GM23248 (cell line): ENCODE results near the gene ARHGEF25. TPM values are rescaled to one million over a fixed set of nuclear protein-coding genes. Genes with fewer than 3 reads are reported as not detected.

Source experiments
- DNase-seq: peaks from one replicate; pipeline ENCODE4 v3.0.0-alpha.2; 2015
- H2AFZ ChIP-seq: fragments of 200-600 bp; sonication (generic); 2 replicates; pipeline ENCODE4 v1.6.1; 2016; ENCODE audit warnings: antibody characterized with exemption
- H3F3A ChIP-seq: fragments of 200-600 bp; sonication (generic); 2 replicates; pipeline ENCODE4 v1.6.1; 2016; ENCODE audit warnings: mild to moderate bottlenecking, antibody characterized with exemption, mixed run types; ENCODE audit not compliant: insufficient read depth
- H3K27ac ChIP-seq: fragments of 200-600 bp; sonication (generic); 2 replicates; pipeline ENCODE4 v1.5.1; 2016; ENCODE audit warnings: mild to moderate bottlenecking
- H3K27me3 ChIP-seq: fragments of 200-600 bp; sonication (generic); replicated peaks from 2 replicates; pipeline ENCODE4 v1.6.1; 2016; ENCODE audit warnings: mild to moderate bottlenecking; ENCODE audit not compliant: insufficient read depth
- H3K36me3 ChIP-seq: fragments of 200-600 bp; sonication (generic); 2 replicates; pipeline ENCODE4 v1.6.1; 2016; ENCODE audit warnings: low read depth, mild to moderate bottlenecking
- H3K4me1 ChIP-seq: fragments of 200-600 bp; sonication (generic); 2 replicates; pipeline ENCODE4 v1.6.1; 2016; ENCODE audit warnings: mild to moderate bottlenecking; ENCODE audit not compliant: insufficient read depth
- H3K4me2 ChIP-seq: fragments of 200-600 bp; sonication (generic); one replicate; pipeline ENCODE4 v1.6.1; 2016; ENCODE audit warnings: mild to moderate bottlenecking; ENCODE audit not compliant: unreplicated experiment
- H3K4me3 ChIP-seq: fragments of 200-600 bp; sonication (generic); 2 replicates; pipeline ENCODE4 v1.5.1; 2016; ENCODE audit warnings: mild to moderate bottlenecking
- H3K79me2 ChIP-seq: fragments of 200-600 bp; sonication (generic); 2 replicates; pipeline ENCODE4 v1.6.1; 2016; ENCODE audit warnings: mild to moderate bottlenecking; ENCODE audit not compliant: insufficient read depth
- H3K9ac ChIP-seq: fragments of 200-600 bp; sonication (generic); 2 replicates; pipeline ENCODE4 v1.6.1; 2016; ENCODE audit warnings: mild to moderate bottlenecking
- H3K9me2 ChIP-seq: fragments of 200-600 bp; sonication (generic); 2 replicates; pipeline ENCODE4 v1.6.1; 2016; ENCODE audit warnings: mixed run types, mild to moderate bottlenecking, moderate library complexity; ENCODE audit not compliant: insufficient read depth
- H3K9me3 ChIP-seq: fragments of 200-600 bp; sonication (generic); one replicate; pipeline ENCODE4 v1.6.1; 2017; ENCODE audit warnings: low read depth
- H4K20me1 ChIP-seq: fragments of 200-600 bp; sonication (generic); 2 replicates; pipeline ENCODE4 v1.6.0; 2016; ENCODE audit not compliant: insufficient read depth
- EZH2 ChIP-seq: fragments of 200-600 bp; sonication (generic); IDR thresholded peaks from 2 replicates; pipeline ENCODE4 v1.6.1; 2018; ENCODE audit warnings: antibody characterized with exemption, mild to moderate bottlenecking; ENCODE audit not compliant: insufficient read depth, poor library complexity, severe bottlenecking
- EZH2phosphoT487 ChIP-seq: fragments of 200-600 bp; sonication (generic); IDR thresholded peaks from 2 replicates; pipeline ENCODE4 v1.6.1; 2018; ENCODE audit warnings: antibody characterized with exemption, moderate library complexity, mild to moderate bottlenecking, low read depth; ENCODE audit not compliant: insufficient read depth
- WGBS, 2 experiments: methylation state at CpG; one replicate each; pipeline ENCODE4 v1.1.6; 2015 to 2017; ENCODE audit warnings: low lambda C conversion rate in 2 of 2, low coverage in 1 of 2; ENCODE audit errors: missing lambda C conversion rate in 2 of 2; 5-methylcytosine and 5-hydroxymethylcytosine counted together
- in situ Hi-C: fragments of 300-500 bp; cut with MboI; formaldehyde crosslinking; loops from 2 replicates; pipeline ENCODE4 v1.15.0; 2020
- polyA plus RNA-seq: library from polyadenylated mRNA; unstranded; fragments of >200 nt; fragmentation: Nextera tagmentation; extraction: Ambion mirVana; gene quantifications from 2 replicates; pipeline ENCODE4 v1.2.1, GENCODE V29; 2016
- total RNA-seq: library from RNA; depleted of rRNA; stranded (reverse); fragments of >200 nt; shearing (Covaris generic); gene quantifications from 2 replicates; pipeline ENCODE4 v1.2.3, GENCODE V29; 2014

Gene ARHGEF25
- total and polyA plus RNA-seq, 2 experiments from 2014 or later, result 0.60 to 24.2 TPM

- Histone ChIP-seq H3K79me2 (no peaks in the 10 kb centered on the region), H3K36me3 (no peaks in the 10 kb centered on the region), H3K4me2 (no peak overlapping the region), H3K9me3 (no peaks in the 10 kb centered on the region), H3K9me2 (no peaks in the 10 kb centered on the region), H2AFZ (no peak overlapping the region), H3K27ac (no peak overlapping the region), H4K20me1 (no peaks in the 10 kb centered on the region), H3K4me1 (peaks cover 3% of the 10 kb centered on the region; the same call in 1 of the 2 replicates), H3K27me3 (peaks cover 11% of the 10 kb centered on the region), H3F3A (no peaks in the 10 kb centered on the region), H3K4me3 (no peak overlapping the region), H3K9ac (no peak overlapping the region)
- no peak for DNase-seq
- in situ Hi-C loops, result no loop called here
- TF ChIP-seq EZH2phosphoT487 (no peak), EZH2 (no peak)
- 85 to 86% methylated on average over 12 of the region's 12 CpGs for WGBS, 2 experiments
These were observed 14.2 kb downstream of the ARHGEF25 start for GRCh38 chr12:57625261-57626032.

- 79 to 84% methylated on average over 13 of the region's 13 CpGs for WGBS, 2 experiments
These were observed 15.1 kb downstream of the ARHGEF25 start for GRCh38 chr12:57626111-57626920.

GRCh38 chr12:57626921-57627445 lies 15.7 kb downstream of the ARHGEF25 start:
- H3K27me3 ChIP-seq, result no peaks in the 10 kb centered on the region
- WGBS, 2 experiments, result 83 to 84% methylated on average over 8 to 9 of the region's 9 CpGs

More at GRCh38 chr12:57626111-57626920, 15.1 kb downstream of the ARHGEF25 start:
- no peaks in the 10 kb centered on the region for H4K20me1 ChIP-seq
- H3K27me3 ChIP-seq, result peaks cover 2% of the 10 kb centered on the region
- H2AFZ ChIP-seq, result no peak overlapping the region
- TF ChIP-seq EZH2, result no peak
- TF ChIP-seq EZH2phosphoT487, result no peak
- H3K9me2 ChIP-seq, result no peaks in the 10 kb centered on the region
- H3K79me2 ChIP-seq, result no peaks in the 10 kb centered on the region
- no peaks in the 10 kb centered on the region for H3K36me3 ChIP-seq
- in situ Hi-C loops, result no loop called here
- no peak overlapping the region for H3K9ac ChIP-seq
- H3K4me1 ChIP-seq, result no peaks in the 10 kb centered on the region
- no peak overlapping the region for H3K4me2 ChIP-seq
- H3K4me3 ChIP-seq, result no peak overlapping the region
- DNase-seq, result no peak
- H3F3A ChIP-seq, result no peaks in the 10 kb centered on the region
- no peaks in the 10 kb centered on the region for H3K9me3 ChIP-seq
- H3K27ac ChIP-seq, result no peak overlapping the region

GRCh38 chr12:57627501-57628279 lies 16.5 kb downstream of the ARHGEF25 start:
- H3K27me3 ChIP-seq, result no peaks in the 10 kb centered on the region
- H3K9ac ChIP-seq, result no peak overlapping the region
- 85 to 88% methylated on average over 58 to 67 of the region's 67 CpGs for WGBS, 2 experiments
- in situ Hi-C loops, result no loop called here
- no peaks in the 10 kb centered on the region for H3K9me2 ChIP-seq
- no peak overlapping the region for H3K4me2 ChIP-seq
- H3K27ac ChIP-seq, result no peak overlapping the region
- no peak for DNase-seq
- H3K4me3 ChIP-seq, result no peak overlapping the region
- no peaks in the 10 kb centered on the region for H3K36me3 ChIP-seq
- H3K4me1 ChIP-seq, result no peaks in the 10 kb centered on the region
- no peaks in the 10 kb centered on the region for H3K79me2 ChIP-seq
- no peak for TF ChIP-seq EZH2
- no peak for TF ChIP-seq EZH2phosphoT487
- no peaks in the 10 kb centered on the region for H4K20me1 ChIP-seq
- H3F3A ChIP-seq, result no peaks in the 10 kb centered on the region
- H2AFZ ChIP-seq, result no peak overlapping the region
- H3K9me3 ChIP-seq, result no peaks in the 10 kb centered on the region

More at GRCh38 chr12:57626921-57627445, 15.7 kb downstream of the ARHGEF25 start:
- Histone ChIP-seq H3K4me3 (no peak overlapping the region), H3K79me2 (no peaks in the 10 kb centered on the region), H3F3A (no peaks in the 10 kb centered on the region), H3K4me1 (no peaks in the 10 kb centered on the region), H3K9me3 (no peaks in the 10 kb centered on the region), H2AFZ (no peak overlapping the region), H4K20me1 (no peaks in the 10 kb centered on the region), H3K4me2 (no peak overlapping the region), H3K27ac (no peak overlapping the region), H3K36me3 (no peaks in the 10 kb centered on the region), H3K9ac (no peak overlapping the region), H3K9me2 (no peaks in the 10 kb centered on the region)
- TF ChIP-seq EZH2 (no peak), EZH2phosphoT487 (no peak)
- no peak for DNase-seq
- in situ Hi-C loops, result no loop called here
